HepG2 (cell line): Measurements from ENCODE around the gene ABHD15. TPM values are rescaled to one million over a fixed set of nuclear protein-coding genes. Genes with fewer than 3 reads are reported as not detected.
"Not testable (repeated sequence)": the region's sequence is repeated elsewhere in the genome, so short reads cannot be mapped to it uniquely, and the experiment has no call there.

Source experiments
- ATAC-seq: fragments of 200-7000 bp; cut with Tn5 transposase; 3 replicates; pipeline ENCODE4 v1.9.1; 2020; ENCODE audit warnings: mild to moderate bottlenecking, moderate library complexity
- BruUV-seq: library from RNA; stranded (reverse); fragments of 400-500 nt; replicated peaks from 2 replicates; lab custom pipeline; 2021; lab: Mats Ljungman, UMichigan
- CTCF ChIA-PET: fragments of 300-600 bp; formaldehyde crosslinking; extraction: SDS; loops from one replicate; lab custom pipeline; 2021; ENCODE audit warnings: low total read pairs, inconsistent platforms, low intra/inter-chr PET ratio; lab: Yijun Ruan, JAX
- POLR2A ChIA-PET: fragments of 350-600 bp; sonication (Branson Sonifier 250); formaldehyde crosslinking; loops from one replicate; lab custom pipeline; 2020; ENCODE audit warnings: antibody characterized with exemption, inconsistent platforms; lab: Yijun Ruan, JAX
- DNase-seq: peaks from one replicate; pipeline ENCODE4 v3.0.0-alpha.2; 2015; ENCODE audit warnings: low spot score
- FAIRE-seq: peaks from 3 replicates; lab custom pipeline; 2011; peaks lifted over from hg19 to GRCh38; lab: Jason Lieb, UNC
- H2AFZ ChIP-seq: one replicate; pipeline ENCODE4 v1.6.1; 2011; ENCODE audit warnings: low read length, inconsistent platforms
- H3K27ac ChIP-seq: fragments of 300-600 bp; 3 replicates; pipeline ENCODE4 v1.8.0; 2011; ENCODE audit warnings: mixed run types, mild to moderate bottlenecking, mixed read lengths, low read length, inconsistent platforms; ENCODE audit not compliant: insufficient read depth; ENCODE audit errors: extremely low read length
- H3K27me3 ChIP-seq, 2 experiments: fragments of 200-600 bp in 1 of 2; 2 replicates in 1 of 2; 3 replicates in 1 of 2; pipeline versions ENCODE4 v1.6.0 to v1.8.0; 2011; ENCODE audit warnings: low read length in 2 of 2, mild to moderate bottlenecking in 2 of 2, moderate library complexity in 2 of 2, inconsistent platforms in 1 of 2; ENCODE audit not compliant: insufficient read depth in 2 of 2, control insufficient read depth in 1 of 2
- H3K36me3 ChIP-seq, 2 experiments: fragments of 200-600 bp in 1 of 2; replicated peaks in 1 of 2; 2 replicates in 1 of 2; 3 replicates in 1 of 2; pipeline versions ENCODE4 v1.5.1 to v1.8.0; 2011; ENCODE audit warnings: low read length in 2 of 2, inconsistent platforms in 1 of 2; ENCODE audit not compliant: insufficient read depth in 2 of 2, control insufficient read depth in 1 of 2
- H3K4me1 ChIP-seq: 2 replicates; pipeline ENCODE4 v1.5.1; 2012; ENCODE audit warnings: low read length, inconsistent platforms; ENCODE audit not compliant: insufficient read depth
- H3K4me2 ChIP-seq: 2 replicates; pipeline ENCODE4 v1.6.0; 2011; ENCODE audit warnings: low read depth, low read length, inconsistent platforms
- H3K4me3 ChIP-seq, 3 experiments: fragments of 200-600 bp in 1 of 3; sonication (generic), shearing (Covaris generic) in 1 of 3; replicated peaks in 1 of 3; 2 replicates each; pipeline ENCODE4 v1.5.1; 2011 to 2016; ENCODE audit warnings: low read length in 3 of 3, inconsistent platforms in 2 of 3, low read depth in 2 of 3, mild to moderate bottlenecking in 2 of 3, control low read depth in 1 of 3, mixed read lengths in 1 of 3; ENCODE audit not compliant: insufficient read depth in 1 of 3
- H3K79me2 ChIP-seq: one replicate; pipeline ENCODE4 v1.6.1; 2011; ENCODE audit warnings: low read length, inconsistent platforms; ENCODE audit not compliant: insufficient read depth
- H3K9ac ChIP-seq: 2 replicates; pipeline ENCODE4 v1.6.0; 2011; ENCODE audit warnings: mild to moderate bottlenecking, low read depth, low read length, inconsistent platforms; ENCODE audit not compliant: insufficient read depth
- H3K9me3 ChIP-seq: 2 replicates; pipeline ENCODE4 v1.5.1; 2012; ENCODE audit warnings: mild to moderate bottlenecking, low read length
- H4K20me1 ChIP-seq: 2 replicates; pipeline ENCODE4 v1.6.0; 2011; ENCODE audit warnings: inconsistent platforms, mild to moderate bottlenecking, low read length, moderate library complexity; ENCODE audit not compliant: insufficient read depth
- NFE2L1 ChIP-seq: sonication (generic); formaldehyde crosslinking; IDR thresholded peaks from 2 replicates; pipeline ENCODE4 v1.4.0; 2020; ENCODE audit warnings: missing genetic modification reagents, mild to moderate bottlenecking, borderline replicate concordance
- ZNF121 ChIP-seq: sonication (generic); formaldehyde crosslinking; IDR thresholded peaks from 2 replicates; pipeline ENCODE4 v1.5.0; 2020; ENCODE audit warnings: mild to moderate bottlenecking, missing genetic modification reagents
- WGBS: methylation state at CpG from one replicate; pipeline ENCODE4 v1.1.6; 2017; ENCODE audit warnings: low lambda C conversion rate; 5-methylcytosine and 5-hydroxymethylcytosine counted together
- in situ Hi-C: cut with HindIII; loops from 2 replicates; pipeline ENCODE4 v1.10.0; 2017; ENCODE audit warnings: low pct_unique_long_range_greater_than_20kb; ENCODE audit not compliant: extremely low pct_ligation_motif_present
- intact Hi-C: fragments of 100-400 bp; cut with micrococcal nuclease; formaldehyde crosslinking; loops from one replicate; pipeline ENCODE4 v1.10.0; 2022; ENCODE audit not compliant: unreplicated experiment
- polyA plus RNA-seq, 8 experiments: library from polyadenylated mRNA; depleted of rRNA in 3 of 8; stranded (reverse) in 7 of 8; unstranded in 1 of 8; fragments of >200 nt; fragmentation: Illumina TruSeq in 4 of 8; extraction: Trizol in 4 of 8; gene quantifications; 2 replicates each; pipeline versions ENCODE4 v1.2.1 to v1.2.3, GENCODE V29; 2011 to 2016; ENCODE audit warnings: low read depth in 4 of 8, missing spikeins in 1 of 8, mixed read lengths in 1 of 8; ENCODE audit not compliant: insufficient read depth in 1 of 8
- total RNA-seq, 5 experiments: library from RNA; depleted of rRNA; stranded (reverse); fragments of >200 nt; fragmentation: Illumina TruSeq; extraction: Trizol; gene quantifications; 2 replicates each; pipeline ENCODE4 v1.2.3, GENCODE V29; 2016; ENCODE audit warnings: low read depth in 1 of 5
- TF ChIP-seq, protein P1 (sequence below): sonication (generic); formaldehyde crosslinking; IDR thresholded peaks from 2 replicates; pipeline ENCODE4 v1.4.0; 2020; ENCODE audit warnings: mild to moderate bottlenecking, missing genetic modification reagents

Gene ABHD15
- total and polyA plus RNA-seq, 2 of the 13 experiments (the other 11 are each of a cell fraction or from before 2014, with no cell fraction given): 2.4 to 7.7 TPM

DNA sequence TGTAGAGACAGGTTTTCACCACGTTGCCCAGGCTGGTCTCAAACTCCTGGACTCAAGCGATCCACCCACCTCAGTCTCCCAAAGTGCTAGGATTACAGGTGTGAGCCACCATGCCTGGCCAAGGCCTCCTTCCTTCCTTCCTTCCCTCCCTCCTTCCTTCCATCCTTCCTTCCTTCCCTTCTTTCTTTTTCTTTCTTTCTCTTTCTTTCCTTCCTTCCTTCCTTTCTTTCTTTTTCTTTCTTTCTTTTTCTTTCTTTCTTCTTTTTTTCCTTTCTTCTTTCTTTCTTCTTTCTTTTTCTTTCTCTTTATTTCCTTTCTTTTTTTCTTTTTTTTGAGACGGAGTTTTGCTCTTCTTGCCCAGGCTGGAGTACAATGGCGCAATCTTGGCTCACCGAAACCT lies 8.7 kb downstream of the ABHD15 start:
- ATAC-seq, BruUV-seq, H3K4me3 ChIP-seq, H3K9ac ChIP-seq, POLR2A ChIA-PET, CTCF ChIA-PET, H3K36me3 ChIP-seq, H2AFZ ChIP-seq, H3K79me2 ChIP-seq, H3K4me2 ChIP-seq, intact Hi-C loops, H3K9me3 ChIP-seq, FAIRE-seq, H4K20me1 ChIP-seq, DNase-seq, H3K27ac ChIP-seq, in situ Hi-C loops: not testable (repeated sequence)
- Histone ChIP-seq H3K27me3 (peaks cover 0 to 10% of the 10 kb centered on the region in 2 experiments; a peak in 2 of 5 replicates), H3K4me1 (peaks cover 39% of the 10 kb centered on the region)
- TF ChIP-seq, protein P1, sequence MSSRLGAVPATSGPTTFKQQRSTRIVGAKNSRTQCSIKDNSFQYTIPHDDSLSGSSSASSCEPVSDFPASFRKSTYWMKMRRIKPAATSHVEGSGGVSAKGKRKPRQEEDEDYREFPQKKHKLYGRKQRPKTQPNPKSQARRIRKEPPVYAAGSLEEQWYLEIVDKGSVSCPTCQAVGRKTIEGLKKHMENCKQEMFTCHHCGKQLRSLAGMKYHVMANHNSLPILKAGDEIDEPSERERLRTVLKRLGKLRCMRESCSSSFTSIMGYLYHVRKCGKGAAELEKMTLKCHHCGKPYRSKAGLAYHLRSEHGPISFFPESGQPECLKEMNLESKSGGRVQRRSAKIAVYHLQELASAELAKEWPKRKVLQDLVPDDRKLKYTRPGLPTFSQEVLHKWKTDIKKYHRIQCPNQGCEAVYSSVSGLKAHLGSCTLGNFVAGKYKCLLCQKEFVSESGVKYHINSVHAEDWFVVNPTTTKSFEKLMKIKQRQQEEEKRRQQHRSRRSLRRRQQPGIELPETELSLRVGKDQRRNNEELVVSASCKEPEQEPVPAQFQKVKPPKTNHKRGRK (CRISPR knock-in tag): peak; percentile 32; the same call in 1 of the 2 replicates
- WGBS: 93% methylated on average over 5 of the region's 5 CpGs

- Histone ChIP-seq H3K4me3 (no peak overlapping the region), H3K9me3 (no peaks in the 10 kb centered on the region), H3K9ac (no peak overlapping the region), H3K4me2 (no peak overlapping the region), H3K36me3 (no peaks in the 10 kb centered on the region; a peak in 1 of 5 replicates), H3K27ac (no peak overlapping the region), H4K20me1 (0 out of 2 replicates have a peak, but pooled peaks cover 2% of the 10 kb centered on the region), H3K27me3 (peaks cover 0 to 10% of the 10 kb centered on the region in 2 experiments; a peak in 2 of 5 replicates), H3K4me1 (peaks cover 39% of the 10 kb centered on the region), H3K79me2 (no peaks in the 10 kb centered on the region), H2AFZ (no peak overlapping the region)
- DNase-seq (no peak), FAIRE-seq (no peak), ATAC-seq (no peak)
- intact Hi-C loops (no loop called here), in situ Hi-C loops (no loop called here)
- ChIA-PET POLR2A (no interaction called here), CTCF (no interaction called here)
- no TSS peak for BruUV-seq
- TF ChIP-seq ZNF121 (CRISPR knock-in tag) (0 out of 2 replicates have a peak, but pooled peaks have one; percentile 33), NFE2L1 (CRISPR knock-in tag) (no peak)
These were observed 9.1 kb downstream of the ABHD15 start for GRCh38 chr17:29557739-29558116.
